GM21526 (cell line): ENCODE measurements around the gene TRABD2B.

ENCODE experiments used
- ATAC-seq: cut with Tn5 transposase; IDR thresholded peaks from one replicate; pipeline ENCODE4 v1.9.1; 2021; ENCODE audit warnings: moderate library complexity; ENCODE audit not compliant: unreplicated experiment, low FRiP score

TRABD2B gene

GRCh38 chr1:47938520-47938919 lies 58.7 kb downstream of the TRABD2B start:
- no peak for ATAC-seq

GRCh38 chr1:47937586-47938254 lies 59.5 kb downstream of the TRABD2B start:
- ATAC-seq = no peak

- no peak for ATAC-seq
These were observed 60.2 kb downstream of the TRABD2B start for GRCh38 chr1:47936916-47937551.

DNA sequence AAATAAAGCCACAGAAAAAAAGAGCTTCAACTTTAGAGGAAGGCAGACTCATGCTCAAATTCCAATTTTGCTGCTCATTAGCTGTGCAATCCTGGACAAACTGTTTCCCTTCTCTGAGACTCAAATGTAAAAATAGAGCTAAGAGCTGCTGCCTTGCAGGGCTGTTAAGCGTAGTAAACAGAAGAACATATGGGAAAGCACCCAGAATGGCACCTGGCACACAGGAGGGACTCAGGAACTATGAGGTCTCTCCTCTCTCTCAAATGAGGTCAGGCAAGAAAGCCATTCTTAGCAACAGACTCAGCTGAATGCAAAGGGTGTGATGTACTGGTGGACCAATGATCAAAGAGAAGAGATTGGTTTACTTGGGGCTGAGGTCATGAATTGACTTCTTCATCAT lies 61.3 kb downstream of the TRABD2B start:
- ATAC-seq = no peak

DNA sequence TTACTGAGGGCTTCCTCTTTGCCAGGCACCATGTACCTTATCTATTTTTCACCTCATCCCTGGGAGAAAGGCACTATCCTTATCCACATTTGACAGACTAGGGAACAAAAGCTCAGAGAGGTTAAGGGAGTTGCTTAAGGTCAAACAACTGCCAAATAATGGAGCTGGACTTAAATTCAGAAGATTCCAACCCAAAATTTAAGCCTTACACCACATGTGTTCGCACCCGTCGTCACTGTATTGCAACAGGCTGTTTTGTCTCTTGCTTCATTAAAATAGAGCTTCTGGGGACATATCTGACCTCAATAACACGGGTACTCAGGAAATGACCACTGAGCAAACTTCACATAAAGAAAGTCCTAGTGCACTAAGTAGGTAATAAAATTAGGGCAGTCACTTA lies 62.0 kb downstream of the TRABD2B start:
- ATAC-seq = no peak

GRCh38 chr1:47934243-47934805 lies 62.9 kb downstream of the TRABD2B start:
- no peak for ATAC-seq

GRCh38 chr1:47932743-47933142 lies 64.4 kb downstream of the TRABD2B start:
- no peak for ATAC-seq

- no peak for ATAC-seq
These were observed 65.8 kb downstream of the TRABD2B start for GRCh38 chr1:47931395-47931794.

GRCh38 chr1:47930210-47930840 lies 66.9 kb downstream of the TRABD2B start:
- no peak for ATAC-seq

DNA sequence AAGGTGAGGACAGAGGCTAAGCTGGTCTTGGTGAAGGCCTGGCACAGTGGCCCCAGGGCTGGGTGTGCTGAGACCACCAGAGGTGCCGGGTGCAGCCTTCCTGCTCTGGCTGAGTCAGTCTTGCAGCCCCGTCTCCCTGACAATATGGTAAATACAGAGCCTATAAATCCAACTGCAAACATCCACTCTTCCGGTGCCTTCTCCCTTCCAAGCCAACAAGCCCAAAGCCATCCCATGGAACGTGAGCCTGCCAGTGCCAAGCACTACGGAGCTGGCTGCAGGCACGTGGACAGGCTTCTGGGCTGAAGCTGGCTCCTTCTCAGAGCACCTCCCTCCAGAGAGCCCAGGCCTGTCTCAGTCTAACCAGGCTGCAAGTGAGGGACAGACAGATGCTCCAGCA lies 70.0 kb downstream of the TRABD2B start:
- ATAC-seq = no peak

GRCh38 chr1:47926461-47926999 lies 70.7 kb downstream of the TRABD2B start:
- no peak for ATAC-seq

DNA sequence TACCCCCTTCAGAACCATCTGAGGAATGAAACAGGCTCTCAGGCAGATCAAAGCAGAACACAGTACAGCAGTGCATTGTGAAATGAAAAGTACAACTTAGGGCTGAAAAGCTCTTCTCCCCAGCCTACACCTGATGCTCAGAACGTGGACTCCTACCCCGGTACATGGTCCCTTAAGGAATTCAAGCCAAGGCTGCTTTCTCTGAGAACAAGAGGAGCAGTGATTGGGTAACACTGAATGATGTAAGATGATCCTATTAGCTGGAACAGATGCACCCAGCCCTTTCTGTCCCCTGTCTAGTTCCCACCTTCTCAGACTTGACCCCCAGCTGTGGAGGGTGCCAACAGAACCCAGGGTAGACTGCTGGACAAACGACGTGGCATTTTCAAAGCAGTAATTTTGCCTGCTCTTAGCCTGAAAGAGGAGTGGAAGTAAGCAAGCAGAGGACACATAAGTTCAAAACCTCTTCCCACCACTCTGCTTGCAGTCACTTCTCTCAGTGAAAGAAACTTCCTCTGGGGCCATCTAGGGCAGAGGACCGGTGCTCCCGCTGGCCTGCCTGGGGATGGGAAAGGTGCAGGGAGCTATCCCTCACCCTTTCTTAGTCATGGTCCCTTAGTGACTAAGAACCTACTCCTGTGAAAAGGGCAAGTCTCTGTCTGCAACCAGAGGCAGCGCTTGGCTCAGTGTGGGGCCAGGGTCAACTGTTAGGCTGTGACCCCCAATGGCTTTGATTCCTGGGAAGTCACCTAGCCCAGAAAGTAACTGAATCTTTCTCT lies 72.7 kb downstream of the TRABD2B start:
- no peak for ATAC-seq

DNA sequence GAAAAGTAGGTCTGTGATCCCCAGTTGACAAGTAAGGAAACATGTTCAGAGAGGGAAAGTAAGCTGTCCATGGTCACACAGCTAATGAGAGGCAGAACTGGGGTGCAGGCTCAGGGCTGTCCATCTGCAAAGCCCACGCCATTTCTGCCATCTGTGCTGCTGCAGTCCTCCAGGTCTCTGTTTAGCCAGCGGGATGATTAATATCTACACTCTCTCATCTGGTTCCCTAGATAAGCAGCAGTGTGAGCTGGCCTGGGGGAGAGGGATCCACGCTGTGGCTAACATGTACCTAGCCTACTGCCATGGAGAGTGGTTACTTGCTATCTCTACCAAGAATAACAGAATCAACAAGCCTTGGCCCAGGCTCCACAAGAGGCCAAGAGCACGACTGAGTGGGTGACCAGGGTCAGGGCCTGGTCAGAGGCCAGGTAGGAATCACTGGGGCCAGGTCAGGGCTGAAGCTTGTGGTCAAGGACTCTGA lies 75.2 kb downstream of the TRABD2B start:
- ATAC-seq = no peak

DNA sequence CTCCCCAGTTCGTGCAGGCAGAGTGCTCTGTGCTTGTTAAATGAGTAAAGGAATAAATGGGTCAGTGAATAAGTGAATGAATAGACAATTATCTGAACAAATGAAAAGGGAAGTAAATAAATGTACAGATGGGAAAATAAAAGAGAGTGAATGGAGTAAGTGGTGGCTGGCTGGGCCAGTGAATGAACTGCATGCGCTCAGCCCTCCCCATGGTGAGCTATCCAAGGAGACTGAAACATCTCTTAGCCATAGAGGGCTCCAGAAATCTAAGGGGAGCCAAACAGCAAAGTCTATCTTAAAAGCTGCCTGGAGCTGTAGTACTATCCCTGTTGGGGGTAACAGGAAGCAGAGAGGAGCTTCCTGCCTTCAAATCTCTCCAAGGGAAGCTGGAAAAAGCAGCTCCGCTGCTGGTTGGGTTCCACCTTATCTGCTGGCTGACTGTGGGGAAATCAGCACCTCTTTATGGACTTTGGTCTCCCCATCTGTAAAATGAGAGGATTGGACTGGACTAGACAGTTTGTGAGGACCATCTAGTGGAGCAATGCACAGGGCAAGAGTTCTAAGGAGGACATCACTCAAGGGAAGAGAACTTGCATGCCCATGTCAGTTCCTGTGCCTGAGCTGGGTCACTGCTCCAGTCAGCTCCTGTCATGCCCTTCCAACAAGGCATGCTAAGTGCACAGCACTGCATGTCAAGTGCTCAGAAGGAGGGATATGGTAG lies 77.9 kb downstream of the TRABD2B start:
- no peak for ATAC-seq

DNA sequence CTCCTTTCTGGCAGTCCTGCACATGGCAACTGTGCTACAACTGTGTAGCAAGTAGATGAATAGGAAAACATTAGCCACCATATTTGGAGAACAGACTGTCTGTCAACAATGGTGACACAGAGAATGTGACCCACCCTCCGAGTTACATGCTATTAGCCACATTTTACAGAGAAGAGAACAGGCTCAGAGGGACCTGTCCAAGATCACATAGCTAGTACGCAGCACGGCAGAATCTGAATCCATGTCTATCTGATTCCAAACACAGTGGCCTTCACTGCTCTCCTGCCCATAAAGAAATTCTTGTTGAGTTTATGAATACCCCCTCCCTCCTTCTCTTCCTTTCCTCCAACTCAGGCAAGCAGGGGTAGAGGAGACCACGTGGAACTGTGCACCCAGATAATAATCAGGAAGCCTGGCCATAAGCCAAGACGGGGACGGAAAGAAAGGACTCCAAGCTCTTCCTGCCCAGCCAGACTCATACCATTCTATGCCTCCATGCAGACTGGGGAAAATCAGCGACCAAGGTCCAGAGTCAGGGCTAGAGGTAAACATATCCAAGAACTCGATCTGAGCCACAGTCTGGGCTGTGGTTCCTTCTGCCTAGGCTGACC lies 78.8 kb downstream of the TRABD2B start:
- no peak for ATAC-seq

DNA sequence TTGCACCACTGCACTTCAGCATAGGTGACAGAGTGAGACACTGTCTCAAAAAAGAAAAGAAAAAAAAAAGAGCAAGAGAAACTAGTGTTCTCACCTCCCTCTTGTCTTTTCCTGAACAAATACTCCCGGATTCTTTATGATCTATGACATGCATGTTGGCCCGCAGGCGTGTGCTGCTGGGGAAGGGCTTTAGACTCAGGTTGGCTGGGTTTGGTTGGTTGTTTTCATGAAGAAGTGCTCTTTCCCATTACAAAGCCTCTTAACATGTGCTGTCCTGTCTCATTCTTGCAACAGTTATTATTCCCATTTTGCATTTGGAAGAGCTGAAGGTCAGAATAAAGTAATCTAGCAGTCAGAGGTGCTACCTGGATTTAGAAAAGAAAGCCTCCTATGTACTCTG lies 79.5 kb downstream of the TRABD2B start:
- ATAC-seq = no peak

- no peak for ATAC-seq
These were observed 81.4 kb downstream of the TRABD2B start for GRCh38 chr1:47915677-47916353.

DNA sequence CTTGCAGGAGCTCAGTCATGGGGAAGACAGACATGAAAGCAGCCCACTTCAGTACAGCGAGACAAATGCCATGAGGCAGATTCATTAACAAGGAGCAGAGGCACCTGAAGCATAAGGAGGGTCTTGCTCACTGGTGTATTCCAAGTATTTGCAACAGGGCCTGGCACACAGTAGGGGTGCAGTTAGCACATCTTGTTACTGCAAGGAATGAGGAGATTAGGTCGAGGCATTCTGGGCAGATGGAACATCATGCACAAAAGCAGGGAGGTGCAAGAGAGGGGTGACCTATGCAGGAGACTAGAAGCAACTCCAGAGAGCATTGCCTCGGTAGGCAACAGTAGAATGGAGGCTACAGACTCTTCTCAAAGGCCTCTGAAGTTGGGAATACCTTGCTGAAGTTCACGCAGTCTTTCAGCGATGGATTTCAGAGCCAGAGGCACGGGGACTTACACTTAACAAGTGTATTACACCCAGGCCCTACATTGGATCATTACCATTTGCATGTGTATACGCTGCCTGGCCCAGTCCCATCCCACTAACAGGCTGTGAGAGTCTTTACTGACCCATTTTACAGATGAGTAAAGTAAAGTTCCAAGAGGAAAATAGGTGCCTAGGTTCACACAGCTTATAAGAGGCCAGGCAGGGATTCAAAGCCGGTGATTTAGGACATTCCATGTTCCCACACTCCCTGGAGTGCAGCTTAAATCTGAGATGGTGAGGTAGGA lies 82.1 kb downstream of the TRABD2B start:
- ATAC-seq = no peak
